ENCODE data around the gene SEMA6D. TPM values are rescaled to one million over a fixed set of nuclear protein-coding genes. Genes with fewer than 3 reads are reported as not detected.

SEMA6D gene
- total and polyA plus RNA-seq, 12 donors = 1.4 to 20.1 (median 11.9) TPM

DNA sequence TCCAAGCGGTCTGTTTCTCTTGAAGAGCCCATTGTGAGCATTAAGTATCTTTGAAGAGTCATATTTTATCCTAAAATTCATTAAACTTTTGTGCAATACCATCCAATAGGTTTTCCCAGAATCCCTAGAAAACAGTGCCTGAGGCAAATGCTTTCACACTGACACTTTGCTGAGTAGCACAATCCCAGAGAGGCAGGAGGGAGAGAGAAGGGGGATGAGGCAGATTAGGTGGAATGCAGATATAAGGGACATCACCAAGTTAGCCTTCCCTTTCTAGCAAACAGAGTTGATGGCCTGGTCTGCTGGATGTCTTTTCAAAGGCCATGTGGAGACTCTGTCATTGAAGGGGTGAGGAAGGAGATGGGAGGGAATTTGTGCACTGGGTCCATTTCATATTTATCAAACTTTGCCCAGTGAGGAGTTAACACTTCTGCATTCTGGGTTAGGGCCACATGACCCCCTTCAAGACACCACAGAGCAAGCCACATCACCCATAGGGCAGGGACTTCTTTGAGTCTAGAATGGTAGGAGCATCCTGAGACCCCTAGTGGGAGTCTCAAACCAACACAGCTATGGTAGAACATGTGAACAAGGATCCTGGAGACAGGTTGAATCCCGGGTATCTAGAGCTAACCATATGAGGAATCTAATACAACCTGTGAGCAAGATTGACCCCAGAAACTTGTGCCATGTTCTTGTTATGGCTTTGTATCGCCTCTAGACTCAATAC lies 32.0 kb upstream of the SEMA6D start:
- Histone ChIP-seq H3K27ac (no peak overlapping the region), H3K4me3 (no peak overlapping the region), H3K4me1 (peaks cover 0 to 3% (median 0%) of the 10 kb centered on the region in 9 donors), H3K36me3 (no peaks in the 10 kb centered on the region), H3K27me3 (no peaks in the 10 kb centered on the region), H3K9me3 (no peaks in the 10 kb centered on the region)
- DNase-seq (no peak), ATAC-seq (no peak)
- WGBS, 2 donors = 87 to 89% methylated on average over 3 of the region's 3 CpGs
- intact Hi-C loops (cut with DNase I) = no loop called here
- TF ChIP-seq CTCF (IDR thresholded peaks at IDR 0.05) = no peak

- Histone ChIP-seq H3K27ac (no peak overlapping the region), H3K4me1 (peaks cover 0 to 3% (median 0%) of the 10 kb centered on the region in 9 donors), H3K27me3 (no peaks in the 10 kb centered on the region), H3K9me3 (no peaks in the 10 kb centered on the region), H3K4me3 (no peak overlapping the region), H3K36me3 (no peaks in the 10 kb centered on the region)
- whole genome bisulfite sequencing, 2 donors = 73 to 86% methylated on average over 4 of the region's 4 CpGs
- DNase-seq (no peak), ATAC-seq (no peak)
- intact Hi-C loops (cut with DNase I) = no loop called here
- no peak for TF ChIP-seq CTCF (IDR thresholded peaks at IDR 0.05)
Observed at GRCh38 chr15:47688573-47689086, 28.7 kb upstream of the SEMA6D start.

GRCh38 chr15:47689660-47690059 lies 27.6 kb upstream of the SEMA6D start:
- 84 to 85% methylated on average over 4 of the region's 4 CpGs for WGBS, 2 donors
- H3K4me1 ChIP-seq = peaks cover 0 to 3% (median 0%) of the 10 kb centered on the region in 9 donors
- no peak for TF ChIP-seq CTCF (IDR thresholded peaks at IDR 0.05)
- H3K27ac ChIP-seq = no peak overlapping the region
- no peaks in the 10 kb centered on the region for H3K36me3 ChIP-seq
- no peak for ATAC-seq
- intact Hi-C loops (cut with DNase I) = no loop called here
- H3K9me3 ChIP-seq = no peaks in the 10 kb centered on the region
- DNase-seq = no peak
- no peaks in the 10 kb centered on the region for H3K27me3 ChIP-seq
- no peak overlapping the region for H3K4me3 ChIP-seq

- no peak for TF ChIP-seq CTCF (IDR thresholded peaks at IDR 0.05)
- H3K36me3 ChIP-seq = no peaks in the 10 kb centered on the region
- H3K4me1 ChIP-seq = peaks cover 0 to 3% (median 0%) of the 10 kb centered on the region in 9 donors
- H3K4me3 ChIP-seq = no peak overlapping the region
- 70 to 91% methylated on average over 2 of the region's 2 CpGs for WGBS, 2 donors
- no peaks in the 10 kb centered on the region for H3K9me3 ChIP-seq
- intact Hi-C loops (cut with DNase I) = no loop called here
- DNase-seq = no peak
- ATAC-seq = no peak
- no peaks in the 10 kb centered on the region for H3K27me3 ChIP-seq
- no peak overlapping the region for H3K27ac ChIP-seq
Observed at GRCh38 chr15:47691882-47692281, 25.4 kb upstream of the SEMA6D start.
